ENCODE data around the gene CDKN3. TPM values are rescaled to one million over a fixed set of nuclear protein-coding genes. Genes with fewer than 3 reads are reported as not detected.
A peak's percentile ranks its signal among the peaks of the same experiment; 100 is the strongest.
"Not testable (repeated sequence)": the region's sequence is repeated elsewhere in the genome, so short reads cannot be mapped to it uniquely, and the experiment has no call there.

The CDKN3 gene
- total RNA-seq, 1 donor from 2014 or later: 50.8 TPM

DNA sequence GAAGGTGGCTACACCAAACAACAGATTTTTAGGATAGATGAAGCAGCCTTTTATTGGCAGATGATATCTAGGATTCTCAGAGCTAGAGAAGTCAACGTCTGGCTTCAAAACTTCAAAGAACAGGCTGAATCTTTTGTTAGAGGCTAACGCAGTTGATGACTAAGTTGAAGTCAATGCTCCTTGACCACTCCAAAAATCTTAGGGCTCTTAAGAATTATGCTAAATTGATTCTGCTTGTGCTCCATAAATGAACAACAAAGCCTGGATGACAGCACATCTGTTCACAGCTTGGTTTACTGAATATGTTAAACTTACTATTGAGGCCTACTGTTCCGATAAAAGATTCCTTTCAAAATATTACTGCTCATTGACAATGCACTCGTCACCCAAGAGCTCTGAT is 13.0 kb upstream of the CDKN3 start:
- intact Hi-C loops (cut with micrococcal nuclease): no loop called here
- Mint-ChIP-seq H3K27me3 (peaks cover 53% of the 10 kb centered on the region), H3K4me3 (no peak overlapping the region), H3K4me1 (no peaks in the 10 kb centered on the region), H3K27ac (no peak overlapping the region), H3K36me3 (ENCODE audit: low read depth) (no peaks in the 10 kb centered on the region), H3K9me3 (no peaks in the 10 kb centered on the region)
- DNase-seq: no peak

DNA sequence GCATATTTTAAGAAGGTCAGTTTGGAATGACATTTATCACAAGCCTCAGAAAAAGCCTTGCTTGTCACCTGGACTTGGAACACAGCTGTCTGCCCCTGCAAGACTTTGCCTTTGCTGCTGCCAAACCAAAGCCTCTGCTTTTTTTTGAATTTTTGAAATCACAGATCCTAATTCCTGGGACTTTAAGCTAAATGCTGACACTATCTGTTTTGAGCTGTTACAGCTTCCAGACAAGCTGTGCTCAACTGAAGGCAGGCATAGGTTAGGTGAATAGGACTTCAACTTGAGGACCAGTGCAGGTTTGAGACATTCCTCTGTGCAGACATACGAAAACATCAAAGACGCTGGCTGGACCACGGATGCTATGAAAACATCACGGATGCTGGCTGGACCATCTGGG is 11.3 kb upstream of the CDKN3 start:
- Mint-ChIP-seq H3K36me3 (ENCODE audit: low read depth) (no peaks in the 10 kb centered on the region), H3K27me3 (peaks cover 40% of the 10 kb centered on the region), H3K4me3 (no peak overlapping the region), H3K9me3 (no peaks in the 10 kb centered on the region), H3K27ac (no peak overlapping the region), H3K4me1 (no peaks in the 10 kb centered on the region)
- DNase-seq: no peak
- intact Hi-C loops (cut with micrococcal nuclease): no loop called here

- Mint-ChIP-seq H3K4me1 (no peaks in the 10 kb centered on the region), H3K36me3 (ENCODE audit: low read depth) (no peaks in the 10 kb centered on the region), H3K27ac (no peak overlapping the region), H3K9me3 (no peaks in the 10 kb centered on the region), H3K4me3 (no peak overlapping the region), H3K27me3 (peaks cover 49% of the 10 kb centered on the region)
- no peak for DNase-seq
- intact Hi-C loops (cut with micrococcal nuclease): no loop called here
Measured at GRCh38 chr14:54387328-54387727, 9.5 kb upstream of the CDKN3 start.

- Mint-ChIP-seq H3K9me3 (no peaks in the 10 kb centered on the region), H3K27me3 (peaks cover 26% of the 10 kb centered on the region), H3K27ac (no peak overlapping the region), H3K4me1 (peaks cover 4% of the 10 kb centered on the region), H3K4me3 (no peak overlapping the region), H3K36me3 (ENCODE audit: low read depth) (peaks cover 2% of the 10 kb centered on the region)
- no peak for DNase-seq
- intact Hi-C loops (cut with micrococcal nuclease): no loop called here
Measured at GRCh38 chr14:54392131-54392859, 4.5 kb upstream of the CDKN3 start.

- H3K27ac Mint-ChIP-seq; DNase-seq; intact Hi-C loops (cut with micrococcal nuclease); H3K36me3 Mint-ChIP-seq (ENCODE audit: low read depth); H3K9me3 Mint-ChIP-seq; H3K4me3 Mint-ChIP-seq: not testable (repeated sequence)
- Mint-ChIP-seq H3K4me1 (peaks cover 14% of the 10 kb centered on the region), H3K27me3 (peaks cover 19% of the 10 kb centered on the region)
Measured at GRCh38 chr14:54392986-54393884, 3.6 kb upstream of the CDKN3 start.

DNA sequence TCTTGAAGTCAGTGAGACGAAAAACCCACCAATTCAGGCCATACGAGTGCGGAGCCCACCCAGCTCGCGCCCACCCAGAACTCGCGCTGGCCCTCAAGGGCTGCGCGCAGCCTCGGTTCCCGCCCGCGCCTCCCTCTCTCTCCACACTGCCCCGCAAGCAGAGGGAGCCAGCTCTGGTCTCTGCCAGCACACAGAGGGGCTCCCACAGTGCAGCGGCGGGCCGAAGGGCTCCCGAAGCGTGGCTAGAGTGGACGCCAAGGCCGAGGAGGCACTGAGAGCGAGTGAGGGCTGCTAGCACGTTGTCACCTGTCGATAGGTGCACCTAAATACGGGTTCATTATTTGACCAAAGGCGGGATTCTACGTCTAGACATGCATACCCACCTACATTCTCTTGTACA is 2.2 kb upstream of the CDKN3 start:
- Mint-ChIP-seq H3K27ac (no peak overlapping the region), H3K36me3 (ENCODE audit: low read depth) (peaks cover 5% of the 10 kb centered on the region), H3K27me3 (peaks cover 12% of the 10 kb centered on the region), H3K4me1 (peaks cover 26% of the 10 kb centered on the region), H3K9me3 (no peaks in the 10 kb centered on the region), H3K4me3 (no peak overlapping the region)
- intact Hi-C loops (cut with micrococcal nuclease): no loop called here
- DNase-seq: no peak

DNA sequence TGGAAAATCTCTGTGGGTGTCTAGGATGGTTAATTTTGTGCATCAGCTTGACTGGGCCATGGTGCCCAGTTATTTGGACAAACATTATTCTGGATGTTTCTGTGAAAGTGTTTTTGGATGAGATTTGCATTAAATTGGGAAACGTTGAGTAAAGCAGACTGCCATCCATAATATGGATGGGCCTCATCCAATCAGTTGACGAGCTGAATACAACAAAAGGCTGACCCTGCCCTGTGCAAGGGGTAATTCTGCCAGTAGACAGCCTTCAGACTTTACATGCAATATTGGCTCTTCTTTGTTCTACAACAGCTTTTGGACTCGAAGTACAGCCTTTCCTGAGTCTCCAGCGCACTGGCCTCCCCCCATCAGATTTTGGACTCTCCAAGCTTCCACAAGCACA is 1.5 kb upstream of the CDKN3 start:
- H3K4me3 Mint-ChIP-seq: no peak overlapping the region

DNA sequence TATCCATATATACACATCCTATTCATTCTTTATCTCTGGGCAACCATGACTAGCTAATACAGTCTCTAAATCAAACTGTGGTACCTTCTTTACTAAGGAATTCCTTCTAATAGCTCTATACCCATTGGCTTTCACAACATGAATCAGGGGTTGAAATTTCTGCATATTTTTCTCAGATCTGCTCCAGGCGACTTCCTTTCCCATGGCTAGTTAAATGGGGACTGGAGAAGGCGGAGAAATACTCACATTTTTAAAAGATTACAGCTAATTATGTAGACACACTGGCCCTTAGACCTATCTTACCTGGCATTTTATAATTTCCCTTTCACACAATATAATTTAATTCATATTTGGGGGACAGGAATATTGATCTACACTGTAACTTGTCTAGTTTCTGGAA is 1.1 kb upstream of the CDKN3 start:
- Mint-ChIP-seq H3K36me3 (ENCODE audit: low read depth) (peaks cover 5% of the 10 kb centered on the region), H3K27me3 (peaks cover 9% of the 10 kb centered on the region), H3K4me3 (no peak overlapping the region), H3K4me1 (peaks cover 26% of the 10 kb centered on the region), H3K27ac (no peak overlapping the region), H3K9me3 (no peaks in the 10 kb centered on the region)
- intact Hi-C loops (cut with micrococcal nuclease): loop anchor here (1.0 to 5.0 kb wide), 3 partner anchors 46 to 171 kb away; partner anchors contain the start of genes CGRRF1, CNIH1 and SAMD4A
- DNase-seq: no peak

More for the DNA sequence above, 1.5 kb upstream of the CDKN3 start:
- peaks cover 26% of the 10 kb centered on the region for H3K4me1 Mint-ChIP-seq
- H3K36me3 Mint-ChIP-seq (ENCODE audit: low read depth): peaks cover 5% of the 10 kb centered on the region
- no peak for DNase-seq
- H3K9me3 Mint-ChIP-seq: no peaks in the 10 kb centered on the region
- intact Hi-C loops (cut with micrococcal nuclease): loop anchor here (5.0 kb wide), 1 partner anchor 112 kb away; the partner anchor contains the start of gene CGRRF1
- H3K27ac Mint-ChIP-seq: no peak overlapping the region
- H3K27me3 Mint-ChIP-seq: peaks cover 12% of the 10 kb centered on the region

- no peak for DNase-seq
- peaks cover 26% of the 10 kb centered on the region for H3K4me1 Mint-ChIP-seq
- peaks cover 7% of the 10 kb centered on the region for H3K27me3 Mint-ChIP-seq
- peak overlapping the region; percentile 86 for H3K27ac Mint-ChIP-seq
- intact Hi-C loops (cut with micrococcal nuclease): loop anchor here (1.0 to 5.0 kb wide), 3 partner anchors 45 to 171 kb away; partner anchors contain the start of genes CGRRF1, CNIH1 and SAMD4A
- H3K36me3 Mint-ChIP-seq (ENCODE audit: low read depth): peaks cover 5% of the 10 kb centered on the region
- no peaks in the 10 kb centered on the region for H3K9me3 Mint-ChIP-seq
- H3K4me3 Mint-ChIP-seq: peak overlapping the region; percentile 92
Measured at GRCh38 chr14:54396183-54396492, 669 bp upstream of the CDKN3 start.

GRCh38 chr14:54399560-54399959 is 2.8 kb downstream of the CDKN3 start:
- Mint-ChIP-seq H3K4me3 (peak overlapping the region; percentile 16), H3K9me3 (no peaks in the 10 kb centered on the region), H3K27ac (peak overlapping the region; percentile 46), H3K36me3 (ENCODE audit: low read depth) (peaks cover 32% of the 10 kb centered on the region), H3K27me3 (no peaks in the 10 kb centered on the region), H3K4me1 (peaks cover 35% of the 10 kb centered on the region)
- no peak for DNase-seq
- intact Hi-C loops (cut with micrococcal nuclease): loop anchor here (2.0 to 5.0 kb wide), 2 partner anchors 21 to 108 kb away; partner anchors contain the start of gene CGRRF1

DNA sequence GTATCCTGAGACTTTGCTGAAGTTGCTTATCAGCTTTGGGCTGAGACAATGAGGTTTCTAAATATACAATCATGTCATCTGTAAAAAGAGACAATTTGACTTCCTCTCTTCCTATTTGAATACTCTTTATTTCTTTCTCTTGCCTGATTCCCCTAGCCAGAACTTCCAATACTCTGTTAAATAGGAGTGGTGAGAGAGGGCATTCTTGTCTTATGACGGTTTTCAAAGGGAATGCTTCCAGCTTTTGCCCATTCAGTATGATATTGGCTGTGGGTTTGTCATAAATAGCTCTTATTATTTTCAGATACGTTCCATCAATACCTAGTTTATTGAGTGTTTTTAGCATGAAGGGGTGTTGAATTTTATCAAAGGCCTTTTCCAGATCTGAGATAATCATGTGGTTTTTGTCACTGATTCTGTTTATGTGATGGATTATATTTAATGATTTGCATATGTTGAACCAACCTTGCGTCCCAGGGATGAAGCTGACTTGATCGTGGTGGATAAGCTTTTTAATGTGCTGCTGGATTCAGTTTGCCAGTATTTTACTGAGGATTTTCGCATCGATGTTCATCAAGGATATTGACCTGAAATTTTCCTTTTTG is 6.7 kb downstream of the CDKN3 start:
- H3K27me3 Mint-ChIP-seq; DNase-seq; H3K9me3 Mint-ChIP-seq; H3K4me3 Mint-ChIP-seq; intact Hi-C loops (cut with micrococcal nuclease); H3K27ac Mint-ChIP-seq: not testable (repeated sequence)
- Mint-ChIP-seq H3K4me1 (peaks cover 28% of the 10 kb centered on the region), H3K36me3 (ENCODE audit: low read depth) (peaks cover 59% of the 10 kb centered on the region)

- peaks cover 46% of the 10 kb centered on the region for H3K36me3 Mint-ChIP-seq (ENCODE audit: low read depth)
- H3K4me1 Mint-ChIP-seq: peaks cover 8% of the 10 kb centered on the region
- H3K27ac Mint-ChIP-seq: no peak overlapping the region
Measured at GRCh38 chr14:54410215-54410614, 13.4 kb downstream of the CDKN3 start.

DNA sequence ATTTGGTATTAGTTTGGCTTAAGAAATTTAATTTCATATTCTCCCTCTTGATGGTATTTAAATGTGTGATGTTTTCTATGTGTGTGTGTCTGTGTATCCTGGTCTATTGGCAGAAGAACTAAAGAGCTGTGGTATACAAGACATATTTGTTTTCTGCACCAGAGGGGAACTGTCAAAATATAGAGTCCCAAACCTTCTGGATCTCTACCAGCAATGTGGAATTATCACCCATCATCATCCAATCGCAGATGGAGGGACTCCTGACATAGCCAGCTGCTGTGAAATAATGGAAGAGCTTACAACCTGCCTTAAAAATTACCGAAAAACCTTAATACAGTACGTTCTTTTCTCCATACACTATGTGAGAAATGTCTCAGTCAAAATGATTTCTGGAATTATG is 14.6 kb downstream of the CDKN3 start:
- DNase-seq: no peak
- no peaks in the 10 kb centered on the region for H3K27me3 Mint-ChIP-seq

More at GRCh38 chr14:54410215-54410614, 13.4 kb downstream of the CDKN3 start:
- Mint-ChIP-seq H3K27me3 (no peaks in the 10 kb centered on the region), H3K9me3 (peaks cover 3% of the 10 kb centered on the region), H3K4me3 (no peak overlapping the region)
- DNase-seq: no peak
- intact Hi-C loops (cut with micrococcal nuclease): no loop called here

More for the DNA sequence above, 14.6 kb downstream of the CDKN3 start:
- Mint-ChIP-seq H3K4me3 (no peak overlapping the region), H3K4me1 (peaks cover 1% of the 10 kb centered on the region), H3K27ac (no peak overlapping the region), H3K36me3 (ENCODE audit: low read depth) (peaks cover 39% of the 10 kb centered on the region), H3K9me3 (peaks cover under 1% of the 10 kb centered on the region)
- intact Hi-C loops (cut with micrococcal nuclease): no loop called here

Measured in activated CD4-positive, alpha-beta T cell treated with anti-CD3 and anti-CD28 coated beads, Interleukin-2, amount 10 ng/mL, durations not matched to agents 24 days and 14 days (primary cell).